ENCODE measurements around the gene GLYAT. TPM values are rescaled to one million over a fixed set of nuclear protein-coding genes. Genes with fewer than 3 reads are reported as not detected.
"Not testable (repeated sequence)": the region's sequence is repeated elsewhere in the genome, so short reads cannot be mapped to it uniquely, and the experiment has no call there.

The GLYAT gene
- total and polyA plus RNA-seq, 2 donors (not counting 1 experiment from before 2014, with no cell fraction given) = not detected

GRCh38 chr11:58711832-58712231 lies 19.9 kb downstream of the GLYAT start:
- H2AFZ ChIP-seq (ENCODE audit: insufficient read depth, low read depth, low read length, poor library complexity, severe bottlenecking) = no peak overlapping the region
- WGBS (ENCODE audit: insufficient coverage) = 67% methylated on average over 1 of the region's 2 CpGs

GRCh38 chr11:58707767-58708166 lies 24.0 kb downstream of the GLYAT start:
- Histone ChIP-seq H3K4me1 (ENCODE audit: control insufficient read depth in 2 of 2, insufficient read depth in 2 of 2, low read length in 2 of 2) (no peaks in the 10 kb centered on the region), H3K79me2 (ENCODE audit: control insufficient read depth, insufficient read depth, low read length) (no peaks in the 10 kb centered on the region), H3K4me3 (ENCODE audit: control extremely low read depth in 1 of 5, extremely low read depth in 1 of 5, insufficient read depth in 1 of 5, low read depth in 2 of 5, low read length in 4 of 5) (no peak overlapping the region), H3K27me3 (replicated peaks in 1 of 4; ENCODE audit: control extremely low read depth in 1 of 4, control insufficient read depth in 3 of 4, insufficient read depth in 4 of 4, low read length in 3 of 4) (peaks cover 0 to 3% (median 1%) of the 10 kb centered on the region in 4 experiments), H3K9me3 (ENCODE audit: control extremely low read depth in 1 of 3, control insufficient read depth in 2 of 3, insufficient read depth in 1 of 3, low read length in 2 of 3) (peaks cover 0 to 9% (median 4%) of the 10 kb centered on the region in 3 donors), H4K20me1 (ENCODE audit: control insufficient read depth, insufficient read depth, low read length, poor library complexity, severe bottlenecking) (no peaks in the 10 kb centered on the region), H2AFZ (ENCODE audit: insufficient read depth, low read depth, low read length, poor library complexity, severe bottlenecking) (no peak overlapping the region), H3K9ac (ENCODE audit: low read length) (no peak overlapping the region), H3K4me2 (replicated peaks; ENCODE audit: low read depth, low read length, poor library complexity, severe bottlenecking) (no peak overlapping the region), H3K36me3 (replicated peaks in 1 of 2; ENCODE audit: control extremely low read depth in 1 of 2, control insufficient read depth in 1 of 2, extremely low read depth in 1 of 2, insufficient read depth in 2 of 2, low read length in 1 of 2) (no peaks in the 10 kb centered on the region), H3K27ac (ENCODE audit: low read length in 2 of 2) (no peak overlapping the region)
- Mint-ChIP-seq H3K27ac (no peak overlapping the region), H3K27me3 (peaks cover 11% of the 10 kb centered on the region), H3K4me3 (no peak overlapping the region), H3K9me3 (ENCODE audit: insufficient read depth) (peaks cover 8% of the 10 kb centered on the region), H3K4me1 (no peaks in the 10 kb centered on the region)
- ChIA-PET POLR2A (no interaction called here), CTCF (no interaction called here)
- ATAC-seq (ENCODE audit: low read depth) (no peak), DNase-seq (no peak)
- TF ChIP-seq CTCF (IDR thresholded peaks at IDR 0.05) = no peak
- TF ChIP-seq EZH2 (IDR thresholded peaks at IDR 0.05; ENCODE audit: borderline replicate concordance, insufficient read depth, low read depth, low read length, poor library complexity, severe bottlenecking) = no peak
- intact Hi-C loops (cut with micrococcal nuclease) = no loop called here
- WGBS (ENCODE audit: insufficient coverage) = 100% methylated on average over 2 of the region's 3 CpGs

More at GRCh38 chr11:58711832-58712231, 19.9 kb downstream of the GLYAT start:
- peaks cover 3% of the 10 kb centered on the region for H3K27me3 Mint-ChIP-seq
- intact Hi-C loops (cut with micrococcal nuclease) = no loop called here
- no peaks in the 10 kb centered on the region for H3K36me3 ChIP-seq (replicated peaks in 1 of 2; ENCODE audit: control extremely low read depth in 1 of 2, control insufficient read depth in 1 of 2, extremely low read depth in 1 of 2, insufficient read depth in 2 of 2, low read length in 1 of 2)
- ATAC-seq (ENCODE audit: low read depth) (no peak), DNase-seq (no peak)
- peaks cover 0 to 4% (median 0%) of the 10 kb centered on the region in 3 donors for H3K9me3 ChIP-seq (ENCODE audit: control extremely low read depth in 1 of 3, control insufficient read depth in 2 of 3, insufficient read depth in 1 of 3, low read length in 2 of 3)
- TF ChIP-seq CTCF (IDR thresholded peaks at IDR 0.05) = no peak
- TF ChIP-seq EZH2 (IDR thresholded peaks at IDR 0.05; ENCODE audit: borderline replicate concordance, insufficient read depth, low read depth, low read length, poor library complexity, severe bottlenecking) = no peak
- H3K4me3 ChIP-seq (ENCODE audit: control extremely low read depth in 1 of 5, extremely low read depth in 1 of 5, insufficient read depth in 1 of 5, low read depth in 2 of 5, low read length in 4 of 5) = no peak overlapping the region
- CTCF ChIA-PET = no interaction called here
- no peaks in the 10 kb centered on the region for H3K79me2 ChIP-seq (ENCODE audit: control insufficient read depth, insufficient read depth, low read length)
- H3K9ac ChIP-seq (ENCODE audit: low read length) = no peak overlapping the region
- no peak overlapping the region for H3K27ac ChIP-seq (ENCODE audit: low read length in 2 of 2)
- no peaks in the 10 kb centered on the region for H3K4me1 ChIP-seq (ENCODE audit: control insufficient read depth in 2 of 2, insufficient read depth in 2 of 2, low read length in 2 of 2)
- H3K27me3 ChIP-seq (replicated peaks in 1 of 4; ENCODE audit: control extremely low read depth in 1 of 4, control insufficient read depth in 3 of 4, insufficient read depth in 4 of 4, low read length in 3 of 4) = no peaks in the 10 kb centered on the region
- H3K9me3 Mint-ChIP-seq (ENCODE audit: insufficient read depth) = no peaks in the 10 kb centered on the region
- no peaks in the 10 kb centered on the region for H3K4me1 Mint-ChIP-seq
- H3K4me3 Mint-ChIP-seq = no peak overlapping the region
- no peak overlapping the region for H3K4me2 ChIP-seq (replicated peaks; ENCODE audit: low read depth, low read length, poor library complexity, severe bottlenecking)
- no peak overlapping the region for H3K27ac Mint-ChIP-seq
- no peaks in the 10 kb centered on the region for H4K20me1 ChIP-seq (ENCODE audit: control insufficient read depth, insufficient read depth, low read length, poor library complexity, severe bottlenecking)
- POLR2A ChIA-PET = no interaction called here

GRCh38 chr11:58696825-58697224 lies 34.9 kb downstream of the GLYAT start:
- H3K9me3 Mint-ChIP-seq (ENCODE audit: insufficient read depth) = not testable (repeated sequence)

More at GRCh38 chr11:58696825-58697224, 34.9 kb downstream of the GLYAT start:
- H3K4me1 Mint-ChIP-seq; H3K27me3 Mint-ChIP-seq; ATAC-seq (ENCODE audit: low read depth); intact Hi-C loops (cut with micrococcal nuclease); POLR2A ChIA-PET; H3K36me3 ChIP-seq (replicated peaks in 1 of 2; ENCODE audit: control extremely low read depth in 1 of 2, control insufficient read depth in 1 of 2, extremely low read depth in 1 of 2, insufficient read depth in 2 of 2, low read length in 1 of 2); H3K27me3 ChIP-seq (replicated peaks in 1 of 4; ENCODE audit: control extremely low read depth in 1 of 4, control insufficient read depth in 3 of 4, insufficient read depth in 4 of 4, low read length in 3 of 4); H3K79me2 ChIP-seq (ENCODE audit: control insufficient read depth, insufficient read depth, low read length); H3K9ac ChIP-seq (ENCODE audit: low read length); DNase-seq; H3K9me3 ChIP-seq (ENCODE audit: control extremely low read depth in 1 of 3, control insufficient read depth in 2 of 3, insufficient read depth in 1 of 3, low read length in 2 of 3); H3K4me1 ChIP-seq (ENCODE audit: control insufficient read depth in 2 of 2, insufficient read depth in 2 of 2, low read length in 2 of 2); H3K4me2 ChIP-seq (replicated peaks; ENCODE audit: low read depth, low read length, poor library complexity, severe bottlenecking); CTCF ChIA-PET; H3K4me3 Mint-ChIP-seq; H2AFZ ChIP-seq (ENCODE audit: insufficient read depth, low read depth, low read length, poor library complexity, severe bottlenecking); H3K27ac Mint-ChIP-seq; H3K4me3 ChIP-seq (ENCODE audit: control extremely low read depth in 1 of 5, extremely low read depth in 1 of 5, insufficient read depth in 1 of 5, low read depth in 2 of 5, low read length in 4 of 5); H3K27ac ChIP-seq (ENCODE audit: low read length in 2 of 2); H4K20me1 ChIP-seq (ENCODE audit: control insufficient read depth, insufficient read depth, low read length, poor library complexity, severe bottlenecking): not testable (repeated sequence)
- WGBS (ENCODE audit: insufficient coverage) = no CpG with 5 or more reads among the region's 3 CpGs

All from B cell (primary cell).